Activated CD4-positive, CD25-positive, alpha-beta regulatory T cell treated with anti-CD3 and anti-CD28 coated beads, Interleukin-2, amount 50 U/mL, for 24 hours (primary cell): ENCODE results near the gene PTPN9.
"Not testable (repeated sequence)": the region's sequence is repeated elsewhere in the genome, so short reads cannot be mapped to it uniquely, and the experiment has no call there.

Experiments used
- ATAC-seq, 2 donors: fragments of 150-1000 bp; cut with Tn5 transposase; one replicate each; pipeline ENCODE4 v1.10.0; 2021; ENCODE audit warnings: mild to moderate bottlenecking in 1 of 2, moderate library complexity in 1 of 2

The PTPN9 gene

GRCh38 chr15:75582943-75583342 lies 3.8 kb upstream of the PTPN9 start:
- not testable (repeated sequence) for ATAC-seq

DNA sequence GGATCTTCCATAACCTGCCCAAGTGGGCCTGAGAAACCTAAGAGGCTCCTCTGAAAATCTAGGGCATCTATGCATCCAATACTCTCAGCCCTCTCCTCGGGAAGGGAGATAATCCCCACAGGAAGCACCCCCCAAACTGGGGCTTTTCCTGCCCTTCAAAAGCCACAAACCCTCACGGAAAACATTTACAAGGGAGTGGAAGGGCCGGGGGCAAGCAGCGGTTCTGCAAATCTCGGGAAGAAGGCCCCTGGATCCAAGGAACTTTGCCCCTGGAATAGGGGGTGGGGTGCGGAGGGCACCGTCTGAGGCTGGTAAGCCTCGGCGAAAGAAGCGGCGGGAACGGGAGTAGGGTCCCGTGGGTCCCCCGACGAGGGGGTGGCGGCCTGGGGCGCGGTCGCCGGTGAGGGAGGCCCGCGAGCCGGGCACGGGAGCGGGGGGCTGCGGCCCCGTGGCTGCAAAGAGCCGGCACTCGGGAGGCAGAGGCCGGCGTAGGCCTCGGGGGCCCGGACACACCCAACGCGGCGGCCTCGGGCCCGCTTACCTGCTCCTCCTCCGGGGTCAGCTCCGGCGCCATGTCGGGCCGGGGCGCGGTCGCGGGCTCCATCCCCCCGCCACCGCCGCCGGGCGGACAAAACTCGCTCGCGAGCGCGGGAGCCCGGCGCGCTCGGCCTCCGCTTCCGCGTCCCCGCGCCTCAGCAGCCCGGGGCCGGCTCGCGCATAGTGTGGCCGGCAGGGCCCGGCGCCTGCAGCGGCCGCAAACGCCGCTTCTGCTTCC lies 755 bp downstream of the PTPN9 start:
- ATAC-seq: peak; percentile 36 to 46

DNA sequence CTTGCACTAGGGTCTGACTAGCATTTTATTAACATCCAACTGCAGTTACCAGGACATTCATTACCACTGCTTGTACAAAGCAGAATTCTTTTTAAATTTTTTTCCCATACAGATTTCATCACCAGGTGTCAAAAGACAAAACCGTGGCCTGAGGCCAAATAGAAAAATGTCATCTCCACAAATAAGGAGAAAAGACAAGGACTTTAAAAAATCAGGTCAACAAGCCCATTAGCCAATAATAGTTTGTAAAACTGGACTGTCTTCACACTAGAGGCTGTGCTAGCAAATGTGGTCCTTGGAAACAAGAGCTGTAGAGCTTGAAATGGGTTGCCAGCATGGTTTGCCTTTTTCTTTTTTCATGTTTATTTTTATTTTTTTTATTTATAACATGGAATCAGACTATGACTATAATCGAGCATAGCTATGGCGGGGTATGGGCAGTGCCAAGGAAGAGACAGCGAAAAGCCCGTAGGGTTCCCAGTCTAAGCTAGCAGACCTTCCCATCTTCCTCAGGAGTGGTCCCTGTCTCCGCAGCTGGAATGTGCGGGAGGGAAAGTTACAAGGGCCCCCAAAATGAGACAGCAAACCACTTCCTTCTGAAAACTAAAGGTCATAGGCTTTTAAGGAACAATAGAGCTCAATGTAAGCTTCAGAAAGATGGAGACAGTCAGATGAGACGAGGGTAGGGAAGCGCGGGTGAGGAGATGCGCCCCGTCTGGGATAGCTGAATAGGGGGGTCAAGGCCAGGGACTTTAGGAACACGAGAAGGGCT lies 1.5 kb downstream of the PTPN9 start:
- no peak for ATAC-seq

- peak; percentile 36 to 42 for ATAC-seq
Measured at GRCh38 chr15:75573648-75574384, 5.3 kb downstream of the PTPN9 start.

DNA sequence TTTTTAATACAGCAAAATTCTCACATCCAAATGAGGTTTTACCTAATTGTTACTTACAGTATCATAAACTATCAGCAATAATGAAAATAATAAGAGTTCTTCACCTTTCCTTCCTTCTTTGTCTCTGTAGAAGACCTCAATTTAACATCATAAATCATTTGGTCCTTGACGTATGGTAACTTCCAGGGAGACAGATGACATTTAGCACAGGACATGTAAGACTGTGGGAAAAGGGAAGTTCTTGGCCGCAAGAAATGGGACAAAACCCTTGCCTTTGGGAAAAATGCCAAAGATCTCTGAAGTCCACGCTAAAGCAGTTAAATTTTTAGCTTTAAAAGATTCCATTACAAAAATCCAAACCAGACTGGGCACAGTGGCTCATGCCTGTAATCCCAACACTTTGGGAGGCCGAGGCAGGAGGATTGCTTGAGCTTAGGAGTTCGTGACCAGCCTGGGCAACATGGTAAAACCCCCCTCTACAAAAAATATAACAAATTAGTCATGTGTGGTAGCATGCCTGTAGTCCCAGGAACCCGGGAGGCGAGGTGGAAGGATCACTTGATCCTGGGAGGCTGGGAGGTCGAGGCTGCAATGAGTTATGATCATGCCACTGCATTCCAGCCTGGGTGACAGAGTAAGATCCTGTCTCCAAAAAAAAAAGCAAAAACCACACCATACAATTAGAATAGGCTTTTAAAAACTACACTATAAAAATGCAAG lies 8.8 kb downstream of the PTPN9 start:
- ATAC-seq: no peak

DNA sequence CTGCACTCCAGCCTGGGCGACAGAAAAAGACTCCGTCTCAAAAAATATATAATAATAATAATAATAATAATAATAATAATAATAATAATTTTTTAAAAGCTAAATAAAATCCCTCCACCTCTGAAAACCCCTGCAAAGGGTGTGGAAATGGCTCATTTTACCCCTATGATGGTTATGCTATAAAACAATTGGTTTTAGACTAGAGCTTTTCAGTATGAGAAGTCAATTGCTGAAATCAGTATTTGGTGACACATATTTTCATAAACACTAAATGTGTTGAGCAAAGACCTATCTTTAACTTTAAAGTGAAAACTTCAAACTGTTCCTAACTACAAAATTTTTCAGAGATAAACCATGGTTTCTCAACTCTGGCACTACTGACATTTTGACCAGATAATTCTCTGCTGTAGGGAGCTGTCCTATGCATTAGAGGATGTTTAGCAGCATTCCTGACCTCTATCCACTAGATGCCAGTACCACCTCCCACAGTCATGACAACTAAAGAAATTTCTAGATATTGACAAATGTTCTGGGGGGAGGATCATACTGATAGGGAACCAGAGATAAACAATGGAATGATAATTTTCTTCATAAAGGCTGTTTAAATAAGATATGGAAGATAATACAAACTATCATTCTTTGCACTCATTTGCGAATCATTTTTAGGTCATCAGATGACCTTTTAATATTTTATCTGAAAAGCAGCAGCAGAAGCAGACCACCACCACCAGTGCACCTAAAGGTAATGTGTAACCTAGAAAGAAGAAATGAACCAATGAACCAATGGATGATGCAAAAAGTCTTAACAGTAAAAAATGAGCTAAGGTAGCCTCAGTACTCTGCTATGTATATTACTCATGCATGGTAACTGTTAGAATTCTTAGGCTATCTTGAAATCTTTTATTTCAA lies 13.8 kb downstream of the PTPN9 start:
- ATAC-seq: peak in 1 of 2 donors; percentile 48

GRCh38 chr15:75561888-75562287 lies 17.2 kb downstream of the PTPN9 start:
- ATAC-seq: no peak

DNA sequence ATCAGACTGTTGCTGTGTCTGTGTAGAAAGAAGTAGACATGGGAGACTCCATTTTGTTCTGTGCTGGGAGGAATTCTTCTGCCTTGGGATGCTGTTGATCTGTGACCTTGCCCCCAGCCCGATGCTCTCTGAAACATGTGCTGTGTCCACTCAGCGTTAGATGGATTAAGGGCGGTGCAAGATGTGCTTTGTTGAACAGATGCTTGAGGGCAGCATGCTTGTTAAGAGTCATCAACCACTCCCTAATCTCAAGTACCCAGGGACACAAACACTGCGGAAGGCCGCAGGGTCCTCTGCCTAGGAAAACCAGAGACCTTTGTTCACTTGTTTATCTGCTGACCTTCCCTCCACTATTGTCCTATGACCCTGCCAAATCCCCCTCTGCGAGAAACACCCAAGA lies 19.8 kb downstream of the PTPN9 start:
- not testable (repeated sequence) for ATAC-seq

DNA sequence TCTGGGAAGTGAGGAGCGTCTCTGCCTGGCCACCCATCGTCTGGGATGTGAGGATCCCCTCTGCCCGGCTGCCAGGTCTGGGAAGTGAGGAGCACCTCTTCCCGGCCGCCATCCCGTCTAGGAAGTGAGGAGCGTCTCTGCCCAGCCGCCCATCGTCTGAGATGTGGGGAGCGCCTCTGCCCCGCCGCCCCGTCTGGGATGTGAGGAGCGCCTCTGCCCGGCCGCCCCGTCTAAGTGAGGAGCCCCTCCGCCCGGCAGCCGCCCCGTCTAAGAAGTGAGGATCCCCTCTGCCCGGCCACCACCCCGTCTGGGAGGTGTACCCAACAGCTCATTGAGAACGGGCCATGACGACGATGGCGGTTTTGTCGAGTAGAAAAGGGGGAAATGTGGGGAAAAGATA lies 20.2 kb downstream of the PTPN9 start:
- not testable (repeated sequence) for ATAC-seq

- no peak for ATAC-seq
Measured at GRCh38 chr15:75554717-75555116, 24.4 kb downstream of the PTPN9 start.

DNA sequence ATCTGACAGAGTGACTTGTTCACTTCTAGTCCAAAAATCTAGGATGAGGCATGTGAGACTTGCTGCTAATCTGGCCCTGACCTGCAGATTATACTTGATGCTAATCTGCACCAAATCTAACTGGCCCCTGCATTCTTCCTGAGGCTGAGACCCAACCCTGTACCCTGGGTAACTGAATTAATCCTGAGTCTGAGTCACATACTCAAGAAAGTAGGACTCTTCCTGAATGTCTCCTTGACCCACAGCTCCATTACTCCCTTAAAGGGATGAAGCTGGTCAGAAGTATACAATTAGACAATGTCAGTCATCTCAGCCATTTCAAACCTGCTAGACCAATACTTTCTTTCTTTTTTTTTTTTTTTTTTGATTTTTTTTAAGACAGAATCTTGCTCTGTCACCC lies 25.5 kb downstream of the PTPN9 start:
- ATAC-seq: no peak

- ATAC-seq: no peak
Measured at GRCh38 chr15:75551091-75551490, 28.0 kb downstream of the PTPN9 start.

DNA sequence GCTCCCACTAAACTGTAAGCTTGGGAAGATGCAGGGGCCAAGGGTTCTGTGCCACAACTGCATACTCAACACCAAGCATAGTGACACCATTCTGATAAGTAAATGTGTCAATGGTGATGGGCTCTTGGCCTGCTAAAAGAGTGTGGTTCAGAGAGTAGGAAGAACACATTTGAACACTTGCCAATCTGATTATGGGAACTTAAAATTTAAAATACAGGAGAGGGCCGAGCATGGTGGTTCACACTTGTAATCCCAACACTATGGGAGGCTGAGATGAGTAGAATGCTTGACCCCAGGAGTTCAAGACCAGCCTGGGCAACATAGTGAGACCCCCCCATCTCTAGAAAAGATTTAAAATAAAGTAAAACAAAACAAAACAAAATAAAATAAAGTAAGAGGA lies 34.1 kb downstream of the PTPN9 start:
- no peak for ATAC-seq

DNA sequence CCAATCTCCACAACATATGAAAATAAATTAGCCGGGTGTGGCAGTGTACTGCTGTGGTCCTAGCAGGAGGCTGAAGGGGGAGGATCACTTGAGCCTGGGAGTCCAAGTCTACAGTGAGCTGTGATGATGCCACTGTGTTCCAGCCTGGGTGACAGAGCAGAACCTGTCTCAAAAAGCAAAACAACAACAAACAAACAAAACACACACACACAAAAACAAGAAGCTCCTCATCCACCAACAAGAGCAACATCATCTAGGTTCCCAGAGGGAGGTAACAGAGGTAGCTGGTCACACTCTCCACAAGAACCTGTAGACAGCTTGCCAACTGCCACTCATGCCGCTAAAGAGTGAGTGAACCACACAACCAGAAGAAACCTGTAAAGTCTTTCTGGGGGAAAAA lies 34.8 kb downstream of the PTPN9 start:
- no peak for ATAC-seq

- not testable (repeated sequence) for ATAC-seq
Measured at GRCh38 chr15:75542949-75543545, 36.1 kb downstream of the PTPN9 start.

DNA sequence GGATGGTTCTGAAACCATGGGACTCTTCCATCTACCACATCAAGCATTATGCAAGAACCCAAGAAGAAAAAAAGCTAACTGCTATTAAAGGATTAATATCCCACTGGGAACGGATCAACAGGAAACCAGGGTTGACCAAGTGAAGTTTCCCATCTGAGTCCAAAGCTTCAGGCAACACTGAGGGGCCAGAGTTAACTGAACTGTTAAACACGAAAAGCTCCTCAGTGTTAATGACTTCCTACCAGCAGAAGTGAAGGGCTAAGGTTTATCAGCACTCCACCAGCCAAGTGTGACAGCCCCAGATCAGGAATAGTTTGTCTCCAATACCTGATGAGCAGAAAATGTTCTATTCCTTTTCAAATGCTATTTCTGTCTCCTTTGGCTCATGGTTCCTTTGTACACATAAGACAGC lies 36.7 kb downstream of the PTPN9 start:
- ATAC-seq: no peak

DNA sequence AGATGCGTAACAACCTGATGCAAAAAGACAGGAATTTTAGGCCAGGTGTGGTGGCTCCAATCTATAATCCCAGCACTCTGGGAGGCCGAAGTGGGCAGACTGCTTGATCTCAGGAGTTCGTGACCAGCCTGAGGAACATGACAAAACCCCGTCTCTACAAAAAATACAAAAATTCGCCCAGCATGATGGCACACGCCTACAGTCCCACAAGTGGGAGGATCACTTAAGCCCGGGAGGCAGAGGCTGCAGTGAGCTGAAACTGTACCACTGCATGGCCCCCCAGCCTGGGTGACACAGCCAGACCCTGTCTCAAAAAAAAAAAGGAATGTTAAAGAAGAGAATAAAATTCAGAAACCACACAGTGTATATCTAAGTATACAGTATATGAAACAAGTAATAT lies 40.7 kb downstream of the PTPN9 start:
- ATAC-seq: no peak

DNA sequence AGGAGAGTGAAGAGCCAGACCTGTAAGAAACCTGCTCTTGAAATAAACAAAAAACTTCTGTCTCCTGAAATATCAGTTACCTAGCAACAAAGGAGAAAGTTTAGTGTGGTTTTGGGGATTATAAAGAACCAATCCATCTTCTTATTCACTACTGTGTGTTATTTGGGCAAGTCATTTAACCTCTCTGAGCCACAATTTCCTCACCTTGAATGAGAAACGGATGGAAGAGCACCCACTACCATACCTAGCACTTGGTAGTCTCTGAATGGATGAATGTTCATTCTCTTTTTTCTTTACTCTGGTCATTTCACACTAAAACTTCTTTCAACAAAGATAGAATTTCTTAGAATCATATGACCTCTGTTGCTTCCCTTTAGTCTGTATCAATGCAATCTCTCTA lies 45.2 kb downstream of the PTPN9 start:
- ATAC-seq: no peak

DNA sequence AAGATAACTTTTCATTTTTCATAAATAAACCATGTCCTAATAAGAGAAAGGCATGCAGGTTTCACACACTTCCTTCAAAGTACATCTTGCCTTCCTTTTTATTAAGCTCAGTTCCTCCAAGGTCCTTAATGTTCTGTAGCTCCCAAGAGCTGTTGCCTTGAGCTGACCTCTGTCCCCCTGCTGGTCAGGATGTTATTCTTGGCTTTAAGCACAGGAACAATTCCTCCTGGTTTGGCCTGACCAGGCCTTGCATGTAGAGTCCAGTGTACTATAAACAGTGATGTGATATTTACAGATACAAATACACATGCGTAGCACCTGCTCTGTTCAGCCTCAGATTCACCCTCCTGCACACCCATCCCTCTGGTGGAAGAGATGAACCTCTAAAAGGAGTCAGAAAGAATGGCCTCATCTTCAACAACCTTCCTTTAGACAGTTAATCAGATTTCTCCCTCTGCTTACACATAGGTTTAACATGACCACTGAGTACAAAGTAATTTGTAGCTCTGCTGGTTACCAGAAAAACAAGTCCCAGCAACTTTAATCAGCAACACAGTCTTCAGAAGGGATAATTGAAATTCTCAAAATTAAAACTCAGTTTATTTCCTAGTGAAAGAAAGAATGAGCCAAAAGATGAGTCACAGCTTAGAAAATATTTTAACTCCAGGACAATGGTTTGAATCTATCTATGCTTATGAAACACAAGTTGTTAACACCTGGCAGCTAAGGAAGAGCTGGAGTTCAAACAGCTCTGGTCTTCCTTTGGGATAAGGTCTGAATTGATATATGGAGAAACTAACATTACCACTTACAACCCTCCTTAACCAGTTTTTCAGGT lies 46.5 kb downstream of the PTPN9 start:
- ATAC-seq: no peak

DNA sequence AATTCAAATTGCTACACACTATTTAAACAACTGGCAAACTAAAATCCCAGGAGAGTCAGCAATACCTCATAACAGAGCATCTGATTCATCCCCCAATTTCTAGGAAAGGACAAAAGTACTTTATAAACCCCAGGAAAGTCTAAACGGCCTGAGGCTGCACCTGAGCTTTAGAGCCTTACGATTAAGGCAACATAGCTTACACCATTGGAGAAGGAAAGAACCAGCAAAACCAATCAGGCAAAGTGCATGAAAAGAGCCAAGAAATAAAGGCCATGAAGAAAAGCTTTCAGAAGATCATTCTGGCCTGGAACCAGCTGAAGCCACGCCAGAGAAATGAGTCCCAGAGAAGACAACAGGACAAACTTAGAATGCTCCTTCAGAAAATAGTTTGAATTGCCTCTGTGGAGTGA lies 48.1 kb downstream of the PTPN9 start:
- ATAC-seq: no peak
